ENCODE data around the gene RAB11FIP3. TPM values are rescaled to one million over a fixed set of nuclear protein-coding genes. Genes with fewer than 3 reads are reported as not detected.
"Not testable (repeated sequence)": the region's sequence is repeated elsewhere in the genome, so short reads cannot be mapped to it uniquely, and the experiment has no call there.

RAB11FIP3 gene
- total RNA-seq, 4 donors from 2014 or later: 55.5 to 136 (median 106) TPM

GRCh38 chr16:489606-490005, 64.2 kb downstream of the RAB11FIP3 start:
- TF ChIP-seq POLR2A (IDR thresholded peaks at IDR 0.05): no peak
- TF ChIP-seq, protein P1, sequence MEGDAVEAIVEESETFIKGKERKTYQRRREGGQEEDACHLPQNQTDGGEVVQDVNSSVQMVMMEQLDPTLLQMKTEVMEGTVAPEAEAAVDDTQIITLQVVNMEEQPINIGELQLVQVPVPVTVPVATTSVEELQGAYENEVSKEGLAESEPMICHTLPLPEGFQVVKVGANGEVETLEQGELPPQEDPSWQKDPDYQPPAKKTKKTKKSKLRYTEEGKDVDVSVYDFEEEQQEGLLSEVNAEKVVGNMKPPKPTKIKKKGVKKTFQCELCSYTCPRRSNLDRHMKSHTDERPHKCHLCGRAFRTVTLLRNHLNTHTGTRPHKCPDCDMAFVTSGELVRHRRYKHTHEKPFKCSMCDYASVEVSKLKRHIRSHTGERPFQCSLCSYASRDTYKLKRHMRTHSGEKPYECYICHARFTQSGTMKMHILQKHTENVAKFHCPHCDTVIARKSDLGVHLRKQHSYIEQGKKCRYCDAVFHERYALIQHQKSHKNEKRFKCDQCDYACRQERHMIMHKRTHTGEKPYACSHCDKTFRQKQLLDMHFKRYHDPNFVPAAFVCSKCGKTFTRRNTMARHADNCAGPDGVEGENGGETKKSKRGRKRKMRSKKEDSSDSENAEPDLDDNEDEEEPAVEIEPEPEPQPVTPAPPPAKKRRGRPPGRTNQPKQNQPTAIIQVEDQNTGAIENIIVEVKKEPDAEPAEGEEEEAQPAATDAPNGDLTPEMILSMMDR (IDR thresholded peaks at IDR 0.05): no peak
- Histone ChIP-seq H3K27ac (no peak overlapping the region), H3K9me3 (no peaks in the 10 kb centered on the region), H3K4me1 (no peaks in the 10 kb centered on the region), H3K27me3 (no peaks in the 10 kb centered on the region), H3K4me3 (no peak overlapping the region), H3K36me3 (peaks cover 0 to 21% (median 0%) of the 10 kb centered on the region in 3 donors)
- no peak for DNase-seq

- H3K9me3 ChIP-seq: no peaks in the 10 kb centered on the region
- no peak overlapping the region for H3K4me3 ChIP-seq
- H3K27ac ChIP-seq: no peak overlapping the region
- DNase-seq: no peak
- no peak for TF ChIP-seq POLR2A (IDR thresholded peaks at IDR 0.05)
- TF ChIP-seq, protein P1 (IDR thresholded peaks at IDR 0.05): no peak
- H3K27me3 ChIP-seq: no peaks in the 10 kb centered on the region
- no peaks in the 10 kb centered on the region for H3K4me1 ChIP-seq
- H3K36me3 ChIP-seq: peaks cover 0 to 21% (median 0%) of the 10 kb centered on the region in 3 donors
These were observed 65.3 kb downstream of the RAB11FIP3 start for GRCh38 chr16:490768-491167.

DNA sequence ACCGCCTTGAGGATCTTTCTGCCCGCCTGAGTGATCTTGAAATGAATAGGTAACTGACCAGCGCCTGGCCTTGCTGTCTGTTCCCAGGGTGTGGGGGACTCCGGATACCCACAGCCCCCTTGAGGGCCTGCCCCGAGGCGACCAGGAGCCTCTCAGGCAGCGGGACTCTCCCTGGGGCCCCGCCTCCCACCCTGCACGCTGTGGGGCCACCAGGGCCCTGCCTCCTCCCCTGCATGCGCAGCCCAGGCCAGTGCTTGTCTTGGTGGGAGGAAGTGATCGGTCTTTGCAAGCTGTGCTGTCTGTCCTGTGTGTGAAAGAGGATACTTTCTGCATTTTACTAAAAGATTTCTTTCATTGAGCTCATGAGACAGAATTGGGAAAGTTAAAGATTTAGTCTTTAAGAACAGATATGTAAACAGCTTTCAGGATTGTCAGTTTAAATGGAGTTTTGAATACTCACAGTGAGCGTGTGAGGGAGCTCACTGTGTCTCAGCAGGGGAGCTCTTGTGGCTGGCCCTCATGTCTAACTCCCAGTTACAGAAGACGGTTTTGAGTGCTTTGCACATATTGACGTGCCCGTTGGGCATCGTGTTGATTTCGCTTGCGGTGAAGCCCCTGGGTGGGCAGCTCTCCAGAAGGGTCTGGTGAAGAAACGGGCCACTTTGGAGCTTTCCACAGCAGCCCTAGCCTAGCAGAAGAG, 65.9 kb downstream of the RAB11FIP3 start:
- H3K27me3 ChIP-seq: no peaks in the 10 kb centered on the region
- no peak for DNase-seq
- H3K36me3 ChIP-seq: peaks cover 0 to 21% (median 0%) of the 10 kb centered on the region in 3 donors
- no peak for TF ChIP-seq POLR2A (IDR thresholded peaks at IDR 0.05)
- TF ChIP-seq, protein P1 (IDR thresholded peaks at IDR 0.05): no peak
- H3K4me3 ChIP-seq: no peak overlapping the region
- H3K4me1 ChIP-seq: no peaks in the 10 kb centered on the region
- H3K9me3 ChIP-seq: no peaks in the 10 kb centered on the region
- no peak overlapping the region for H3K27ac ChIP-seq

- peaks cover 0 to 21% (median 0%) of the 10 kb centered on the region in 3 donors for H3K36me3 ChIP-seq
- H3K9me3 ChIP-seq: no peaks in the 10 kb centered on the region
- no peaks in the 10 kb centered on the region for H3K27me3 ChIP-seq
- H3K27ac ChIP-seq: no peak overlapping the region
- H3K4me1 ChIP-seq: no peaks in the 10 kb centered on the region
- TF ChIP-seq, protein P1 (IDR thresholded peaks at IDR 0.05): no peak
- no peak for TF ChIP-seq POLR2A (IDR thresholded peaks at IDR 0.05)
- no peak overlapping the region for H3K4me3 ChIP-seq
- DNase-seq: no peak
These were observed 66.9 kb downstream of the RAB11FIP3 start for GRCh38 chr16:492211-492875.

- H3K36me3 ChIP-seq: peaks cover 0 to 11% (median 0%) of the 10 kb centered on the region in 3 donors
- not testable (repeated sequence) for H3K27me3 ChIP-seq, H3K4me1 ChIP-seq, H3K4me3 ChIP-seq, DNase-seq, H3K27ac ChIP-seq, H3K9me3 ChIP-seq
These were observed 69.2 kb downstream of the RAB11FIP3 start for GRCh38 chr16:494676-495075.

- TF ChIP-seq, protein P1 (IDR thresholded peaks at IDR 0.05): peak in 3 of 6 experiments; percentile 17 to 44 (median 43)
- TF ChIP-seq POLR2A (IDR thresholded peaks at IDR 0.05): no peak
- H3K27ac ChIP-seq: no peak overlapping the region
- H3K4me3 ChIP-seq: no peak overlapping the region
- H3K27me3 ChIP-seq: no peaks in the 10 kb centered on the region
- no peaks in the 10 kb centered on the region for H3K9me3 ChIP-seq
- H3K4me1 ChIP-seq: no peaks in the 10 kb centered on the region
- peaks cover 0 to 6% (median 0%) of the 10 kb centered on the region in 3 donors for H3K36me3 ChIP-seq
- DNase-seq: peak in 1 of 3 donors; percentile 58
These were observed 69.8 kb downstream of the RAB11FIP3 start for GRCh38 chr16:495127-495748.
